TTC549 (cell line): ENCODE results near the gene GCLC.

Experiments
- FAIRE-seq: peaks from 2 replicates; lab custom pipeline; 2012; peaks lifted over from hg19 to GRCh38; lab: Jason Lieb, UNC

GCLC gene

DNA sequence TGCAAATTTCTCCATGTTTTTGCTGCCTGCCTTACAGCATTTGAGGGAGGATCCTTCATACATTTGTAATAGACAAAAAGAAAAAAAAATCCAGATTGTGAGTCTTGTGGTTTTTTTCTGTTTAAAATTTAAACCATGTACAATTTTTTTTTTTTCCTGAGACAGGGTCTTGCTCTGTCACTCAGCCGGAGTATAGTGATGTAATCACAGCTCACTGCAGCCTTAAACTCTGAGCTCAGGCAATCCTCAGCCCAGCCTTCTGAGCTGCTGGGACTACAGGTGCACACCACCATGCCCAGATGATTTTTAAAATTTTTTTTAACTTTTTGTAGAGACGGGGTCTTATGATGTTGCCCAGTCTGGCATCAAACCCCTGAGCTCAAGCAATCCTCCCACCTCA, 97.0 kb downstream of the GCLC start:
- no peak for FAIRE-seq
